ENCODE measurements around the gene ATP6V1B1. TPM values are rescaled to one million over a fixed set of nuclear protein-coding genes. Genes with fewer than 3 reads are reported as not detected.

ATP6V1B1 gene
- total and polyA plus RNA-seq, 2 of the 13 experiments (the other 11 are each of a cell fraction or from before 2014, with no cell fraction given) = 0.58 to 1.6 TPM

- TF ChIP-seq CAMTA2 (CRISPR knock-in tag; IDR thresholded peaks at IDR 0.05; ENCODE audit: borderline replicate concordance) = no peak
- peak; percentile 60 for TF ChIP-seq GATAD2A (CRISPR knock-in tag; IDR thresholded peaks at IDR 0.05)
- peak; percentile 80 for TF ChIP-seq ZNF687 (CRISPR knock-in tag; IDR thresholded peaks at IDR 0.05)
- no peak for TF ChIP-seq MLX (CRISPR knock-in tag; IDR thresholded peaks at IDR 0.05)
- TF ChIP-seq ZSCAN5A (CRISPR knock-in tag; IDR thresholded peaks at IDR 0.05; ENCODE audit: borderline replicate concordance) = no peak
- TF ChIP-seq TSC22D2 (CRISPR knock-in tag; IDR thresholded peaks at IDR 0.05; ENCODE audit: borderline replicate concordance) = no peak
- 0 out of 2 replicates have a peak, but pooled peaks have one; percentile 44 for TF ChIP-seq ZNF431 (CRISPR knock-in tag; IDR thresholded peaks at IDR 0.05; ENCODE audit: borderline replicate concordance, low read depth)
- peak; percentile 46; the same call in 1 of the 2 replicates for TF ChIP-seq ARNT2 (CRISPR knock-in tag; IDR thresholded peaks at IDR 0.05; ENCODE audit: low read depth)
- 0 out of 2 replicates have a peak, but pooled peaks have one; percentile 21 for TF ChIP-seq MIER2 (CRISPR knock-in tag; IDR thresholded peaks at IDR 0.05)
- no peak for TF ChIP-seq SKIL (CRISPR knock-in tag; IDR thresholded peaks at IDR 0.05; ENCODE audit: borderline replicate concordance)
- TF ChIP-seq XRCC5 (optimal IDR thresholded peaks at IDR 0.05; ENCODE audit: low read length) = peak; percentile 96
- peak; percentile 85 for TF ChIP-seq ZNF232 (CRISPR knock-in tag; IDR thresholded peaks at IDR 0.05; ENCODE audit: borderline replicate concordance)
- no peak for TF ChIP-seq ZNF83 (CRISPR knock-in tag; IDR thresholded peaks at IDR 0.05; ENCODE audit: borderline replicate concordance)
- no peak for TF ChIP-seq ZNF576 (CRISPR knock-in tag; IDR thresholded peaks at IDR 0.05)
- TF ChIP-seq THAP11 (CRISPR knock-in tag; IDR thresholded peaks at IDR 0.05) = peak; percentile 38; the same call in 1 of the 2 replicates
- TF ChIP-seq ZNF644 (CRISPR knock-in tag; IDR thresholded peaks at IDR 0.05; ENCODE audit: low read depth) = no peak
- TF ChIP-seq THRA (CRISPR knock-in tag; IDR thresholded peaks at IDR 0.05; ENCODE audit: borderline replicate concordance) = 0 out of 2 replicates have a peak, but pooled peaks have one; percentile 32
- TF ChIP-seq NR2C2 (CRISPR knock-in tag; IDR thresholded peaks at IDR 0.05; ENCODE audit: borderline replicate concordance) = peak; percentile 44; the same call in 1 of the 2 replicates
- 0 out of 2 replicates have a peak, but pooled peaks have one; percentile 14 for TF ChIP-seq HNF4A (CRISPR knock-in tag; IDR thresholded peaks at IDR 0.05)
These were observed 12.8 kb downstream of the ATP6V1B1 start (continued) for GRCh38 chr2:70948337-70949003.

Measured in HepG2 (cell line).